Activated CD8-positive, alpha-beta T cell treated with anti-CD3 and anti-CD28 coated beads for 36 hours (primary cell): ENCODE measurements around the gene MAP4K4. TPM values are rescaled to one million over a fixed set of nuclear protein-coding genes. Genes with fewer than 3 reads are reported as not detected.

Source experiments
- ATAC-seq: fragments of 200-7000 bp; cut with Tn5 transposase; one replicate; pipeline ENCODE4 v1.10.0; 2021; ENCODE audit warnings: mild to moderate bottlenecking, moderate library complexity
- CTCF ChIA-PET: fragments of 350-600 bp; sonication (Branson Sonifier 250); formaldehyde crosslinking; loops from one replicate; lab custom pipeline; 2021; ENCODE audit warnings: antibody characterized with exemption; lab: Charles Lee
- POLR2A ChIA-PET: fragments of 350-600 bp; sonication (Branson Sonifier 250); formaldehyde crosslinking; loops from one replicate; lab custom pipeline; 2021; ENCODE audit warnings: antibody characterized with exemption; lab: Charles Lee
- DNase-seq: peaks from one replicate; pipeline ENCODE4 v3.0.0-alpha.2; 2020
- H3K27ac Mint-ChIP-seq: one replicate; pipeline ENCODE4 v1.8.0; 2021; ENCODE audit warnings: mild to moderate bottlenecking, mixed read lengths
- H3K27me3 Mint-ChIP-seq: one replicate; pipeline ENCODE4 v1.8.0; 2021; ENCODE audit warnings: mixed read lengths
- H3K36me3 Mint-ChIP-seq: one replicate; pipeline ENCODE4 v1.8.0; 2021; ENCODE audit warnings: low read depth, mixed read lengths
- H3K4me1 Mint-ChIP-seq: one replicate; pipeline ENCODE4 v1.8.0; 2021; ENCODE audit warnings: low read depth, mixed read lengths
- H3K4me3 Mint-ChIP-seq: one replicate; pipeline ENCODE4 v1.8.0; 2021; ENCODE audit warnings: mild to moderate bottlenecking, moderate library complexity, mixed read lengths
- H3K9me3 Mint-ChIP-seq: one replicate; pipeline ENCODE4 v1.8.0; 2021; ENCODE audit warnings: mixed read lengths
- CTCF ChIP-seq: fragments of 200-600 bp; IDR thresholded peaks from one replicate; pipeline ENCODE4 v1.8.0; 2022; ENCODE audit warnings: antibody characterized with exemption, mild to moderate bottlenecking
- intact Hi-C: fragments of 100-400 bp; cut with micrococcal nuclease; formaldehyde crosslinking; loops from one replicate; pipeline ENCODE4 v1.10.0; 2022
- total RNA-seq, 2 experiments: library from RNA; stranded (reverse); gene quantifications; one replicate each; pipeline ENCODE4 v1.2.3, GENCODE V29; 2021

The MAP4K4 gene
- total RNA-seq, 2 experiments from 2014 or later = 26.3 to 27.3 TPM

GRCh38 chr2:101805152-101806088 is 107.9 kb downstream of the MAP4K4 start:
- H3K27ac Mint-ChIP-seq = peak overlapping the region; percentile 84
- H3K36me3 Mint-ChIP-seq = peaks cover 10% of the 10 kb centered on the region
- H3K27me3 Mint-ChIP-seq = no peaks in the 10 kb centered on the region
- no peak overlapping the region for H3K4me3 Mint-ChIP-seq
- peaks cover 60% of the 10 kb centered on the region for H3K4me1 Mint-ChIP-seq
- POLR2A ChIA-PET = interaction anchor here (1.4 kb wide), 1 partner anchor 23 kb away, joined by 3 read pairs; no protein-coding TSS in a partner anchor
- H3K9me3 Mint-ChIP-seq = no peaks in the 10 kb centered on the region
- intact Hi-C loops = no loop called here
- DNase-seq (no peak), ATAC-seq (no peak)
- CTCF ChIA-PET = interaction anchor here (0.6 to 2.1 kb wide), 5 partner anchors 13 to 83 kb away, joined by 3 to 6 read pairs (median 3); no protein-coding TSS in a partner anchor
- no peak for TF ChIP-seq CTCF

- Mint-ChIP-seq H3K4me3 (no peak overlapping the region), H3K36me3 (peaks cover 10% of the 10 kb centered on the region), H3K27me3 (no peaks in the 10 kb centered on the region), H3K9me3 (no peaks in the 10 kb centered on the region), H3K4me1 (peaks cover 58% of the 10 kb centered on the region), H3K27ac (peak overlapping the region; percentile 84)
- intact Hi-C loops = no loop called here
- ChIA-PET POLR2A (interaction anchor here (1.4 kb wide), 1 partner anchor 22 kb away, joined by 3 read pairs; no protein-coding TSS in a partner anchor), CTCF (interaction anchor here (1.0 to 1.5 kb wide), 2 partner anchors 18 to 36 kb away, joined by 3 to 4 read pairs; no protein-coding TSS in a partner anchor)
- TF ChIP-seq CTCF = no peak
- DNase-seq = peak; percentile 72
- peak; percentile 86 for ATAC-seq
Measured at GRCh38 chr2:101806123-101806522, 108.6 kb downstream of the MAP4K4 start.

- intact Hi-C loops = no loop called here
- no peaks in the 10 kb centered on the region for H3K27me3 Mint-ChIP-seq
- ATAC-seq (no peak), DNase-seq (no peak)
- POLR2A ChIA-PET = interaction anchor here (1.4 kb wide), 1 partner anchor 22 kb away, joined by 3 read pairs; no protein-coding TSS in a partner anchor
- peaks cover 15% of the 10 kb centered on the region for H3K36me3 Mint-ChIP-seq
- H3K27ac Mint-ChIP-seq = peak overlapping the region; percentile 84
- no peaks in the 10 kb centered on the region for H3K9me3 Mint-ChIP-seq
- H3K4me1 Mint-ChIP-seq = peaks cover 60% of the 10 kb centered on the region
- peak overlapping the region; percentile 39 for H3K4me3 Mint-ChIP-seq
- CTCF ChIA-PET = interaction anchor here (1.0 to 1.5 kb wide), 2 partner anchors 17 to 37 kb away, joined by 3 to 4 read pairs; no protein-coding TSS in a partner anchor
- TF ChIP-seq CTCF = no peak
Measured at GRCh38 chr2:101806701-101807100, 109.2 kb downstream of the MAP4K4 start.

- intact Hi-C loops = no loop called here
- CTCF ChIA-PET = interaction anchor here (1.5 kb wide), 1 partner anchor 37 kb away, joined by 4 read pairs; no protein-coding TSS in a partner anchor
- POLR2A ChIA-PET = interaction anchor here (1.3 to 1.4 kb wide), 2 partner anchors 14 to 21 kb away, joined by 3 read pairs; no protein-coding TSS in a partner anchor
Measured at GRCh38 chr2:101807242-101807641, 109.7 kb downstream of the MAP4K4 start.

More at GRCh38 chr2:101807242-101807641, 109.7 kb downstream of the MAP4K4 start:
- Mint-ChIP-seq H3K27ac (peak overlapping the region; percentile 84), H3K4me1 (peaks cover 60% of the 10 kb centered on the region), H3K36me3 (peaks cover 15% of the 10 kb centered on the region), H3K4me3 (no peak overlapping the region), H3K27me3 (no peaks in the 10 kb centered on the region), H3K9me3 (no peaks in the 10 kb centered on the region)
- no peak for TF ChIP-seq CTCF
- DNase-seq = no peak
- ATAC-seq = peak; percentile 12
